Stomach (tissue), 4 donors: ENCODE results near the gene ZNF32.

Source experiments
- CTCF ChIP-seq, 7 experiments: fragments of 450-650 bp in 4 of 7; fragments of 200-600 bp in 3 of 7; sonication (generic) in 3 of 7; IDR thresholded peaks; one replicate each; pipeline ENCODE4 v1.5.1; 2016 to 2019; ENCODE audit warnings: antibody characterized with exemption in 7 of 7, control low read depth in 2 of 7, mild to moderate bottlenecking in 1 of 7
- EP300 ChIP-seq: sonication (generic); formaldehyde crosslinking; IDR thresholded peaks from one replicate; pipeline ENCODE4 v1.6.1; 2017; ENCODE audit warnings: antibody characterized with exemption
- POLR2A ChIP-seq, 4 donors: fragments of 450-650 bp; IDR thresholded peaks; one replicate each; pipeline ENCODE4 v1.6.1; 2016; ENCODE audit warnings: antibody characterized with exemption in 4 of 4, control low read depth in 2 of 4, mild to moderate bottlenecking in 1 of 4, moderate library complexity in 1 of 4
- POLR2AphosphoS5 ChIP-seq, 3 donors: sonication (generic); formaldehyde crosslinking; IDR thresholded peaks; one replicate each; pipeline ENCODE4 v1.6.1; 2016; ENCODE audit warnings: antibody characterized with exemption in 3 of 3

GRCh38 chr10:43693602-43694001 lies 44.9 kb upstream of the ZNF32 start:
- no peak for TF ChIP-seq CTCF (IDR thresholded peaks at IDR 0.05)
- TF ChIP-seq POLR2AphosphoS5 (IDR thresholded peaks at IDR 0.05): no peak
- no peak for TF ChIP-seq POLR2A (IDR thresholded peaks at IDR 0.05)
- TF ChIP-seq EP300: no peak
